Measurements from ENCODE around the gene ITGA2. TPM values are rescaled to one million over a fixed set of nuclear protein-coding genes. Genes with fewer than 3 reads are reported as not detected.

Gene ITGA2
- total RNA-seq, 1 experiment from 2014 or later: 36.6 TPM

- Histone ChIP-seq H3K36me3 (ENCODE audit: control insufficient read depth in 1 of 2, insufficient read depth in 2 of 2, low read length in 2 of 2) (peaks cover 0 to 8% of the 10 kb centered on the region in 2 experiments; a peak in 1 of 4 replicates), H3K27ac (ENCODE audit: low read depth, low read length) (peak overlapping the region; percentile 82), H3K9me3 (ENCODE audit: control insufficient read depth in 1 of 2, insufficient read depth in 1 of 2, low read depth in 1 of 2, low read length in 2 of 2) (no peaks in the 10 kb centered on the region), H2AFZ (ENCODE audit: low read depth, low read length, poor library complexity, severe bottlenecking) (no peak overlapping the region), H4K20me1 (ENCODE audit: insufficient read depth) (no peaks in the 10 kb centered on the region), H3K4me3 (replicated peaks in 1 of 2; ENCODE audit: low read depth in 1 of 2, low read length in 2 of 2) (peak overlapping the region; percentile 84 to 87), H3K9ac (ENCODE audit: low read length) (peak overlapping the region; percentile 69), H3K4me2 (ENCODE audit: low read length) (peak overlapping the region; percentile 92), H3K9me2 (ENCODE audit: insufficient read depth) (no peaks in the 10 kb centered on the region), H3K4me1 (ENCODE audit: control insufficient read depth in 1 of 2, insufficient read depth in 2 of 2, low read length in 2 of 2) (peaks cover 35 to 64% of the 10 kb centered on the region in 2 experiments), H3K27me3 (ENCODE audit: insufficient read depth, low read length) (no peaks in the 10 kb centered on the region), H3K79me2 (ENCODE audit: insufficient read depth, low read length) (peaks cover 29% of the 10 kb centered on the region)
- no TSS peak for BruUV-seq (replicated peaks)
- ATAC-seq (peak; percentile 59), DNase-seq (ENCODE audit: low read depth, low spot score) (peak; percentile 93)
- POLR2A ChIA-PET: interaction anchor here (0.9 to 1.7 kb wide), 6 partner anchors 11 to 48 kb away, joined by 3 to 6 read pairs (median 4); no protein-coding TSS in a partner anchor
- RAD21 ChIA-PET (ENCODE audit: low non-redundant PET in 1 of 2, low total read pairs in 2 of 2, uncharacterized antibody in 2 of 2, unreplicated experiment in 2 of 2): interaction anchor here in 1 of 2 experiments (0.8 to 1.4 kb wide), 2 partner anchors 39 to 40 kb away, joined by 4 to 5 read pairs; no protein-coding TSS in a partner anchor
- CTCF ChIA-PET: interaction anchor here (0.8 to 1.4 kb wide), 4 partner anchors 11 to 106 kb away, joined by 3 to 10 read pairs (median 4); no protein-coding TSS in a partner anchor
- intact Hi-C loops (cut with micrococcal nuclease): loop anchor here (1.0 to 2.0 kb wide), 2 partner anchors 47 to 188 kb away; no protein-coding TSS in a partner anchor
- TF ChIP-seq, protein P1, sequence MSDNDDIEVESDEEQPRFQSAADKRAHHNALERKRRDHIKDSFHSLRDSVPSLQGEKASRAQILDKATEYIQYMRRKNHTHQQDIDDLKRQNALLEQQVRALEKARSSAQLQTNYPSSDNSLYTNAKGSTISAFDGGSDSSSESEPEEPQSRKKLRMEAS (IDR thresholded peaks at IDR 0.05): peak; percentile 63; the same call in 1 of the 2 replicates
- TF ChIP-seq YY1 (IDR thresholded peaks at IDR 0.05; ENCODE audit: extremely low read depth, insufficient replicate concordance, low read depth, low read length) (peak; percentile 3), SIN3A (IDR thresholded peaks at IDR 0.05; ENCODE audit: low read depth) (peak; percentile 96), EZH2 (IDR thresholded peaks at IDR 0.05) (no peak), CTCF (IDR thresholded peaks at IDR 0.05 in 2 of 3, conservative IDR thresholded peaks at IDR 0.05 in 1 of 3; ENCODE audit: borderline replicate concordance in 1 of 3, insufficient read depth in 1 of 3, low read depth in 2 of 3, low read length in 2 of 3) (no peak), TCF7L2 (IDR thresholded peaks at IDR 0.05; ENCODE audit: borderline replicate concordance, extremely low read depth, insufficient read depth, insufficient read length) (peak; percentile 88), ATF3 (IDR thresholded peaks at IDR 0.05) (0 out of 2 replicates have a peak, but pooled peaks have one; percentile 56), SP1 (IDR thresholded peaks at IDR 0.05; ENCODE audit: low read depth) (peak; percentile 89), POLR2A (IDR thresholded peaks at IDR 0.05; ENCODE audit: borderline replicate concordance, extremely low read depth, insufficient read depth, insufficient read length) (no peak), POLR2AphosphoS5 (IDR thresholded peaks at IDR 0.05; ENCODE audit: low read depth, low read length) (peak; percentile 47; the same call in 1 of the 2 replicates), JUND (IDR thresholded peaks at IDR 0.05) (peak; percentile 95), SRF (IDR thresholded peaks at IDR 0.05; ENCODE audit: low read depth) (no peak), REST (IDR thresholded peaks at IDR 0.05; ENCODE audit: low read depth) (no peak), EGR1 (IDR thresholded peaks at IDR 0.05; ENCODE audit: low read depth) (no peak), RAD21 (IDR thresholded peaks at IDR 0.05; ENCODE audit: low read depth) (no peak; the same call in none of the 2 replicates), CEBPB (IDR thresholded peaks at IDR 0.05; ENCODE audit: low read depth) (peak; percentile 84), ELF1 (IDR thresholded peaks at IDR 0.05; ENCODE audit: borderline replicate concordance, low read depth) (0 out of 2 replicates have a peak, but pooled peaks have one; percentile 29)
- TF ChIP-seq, protein P2, sequence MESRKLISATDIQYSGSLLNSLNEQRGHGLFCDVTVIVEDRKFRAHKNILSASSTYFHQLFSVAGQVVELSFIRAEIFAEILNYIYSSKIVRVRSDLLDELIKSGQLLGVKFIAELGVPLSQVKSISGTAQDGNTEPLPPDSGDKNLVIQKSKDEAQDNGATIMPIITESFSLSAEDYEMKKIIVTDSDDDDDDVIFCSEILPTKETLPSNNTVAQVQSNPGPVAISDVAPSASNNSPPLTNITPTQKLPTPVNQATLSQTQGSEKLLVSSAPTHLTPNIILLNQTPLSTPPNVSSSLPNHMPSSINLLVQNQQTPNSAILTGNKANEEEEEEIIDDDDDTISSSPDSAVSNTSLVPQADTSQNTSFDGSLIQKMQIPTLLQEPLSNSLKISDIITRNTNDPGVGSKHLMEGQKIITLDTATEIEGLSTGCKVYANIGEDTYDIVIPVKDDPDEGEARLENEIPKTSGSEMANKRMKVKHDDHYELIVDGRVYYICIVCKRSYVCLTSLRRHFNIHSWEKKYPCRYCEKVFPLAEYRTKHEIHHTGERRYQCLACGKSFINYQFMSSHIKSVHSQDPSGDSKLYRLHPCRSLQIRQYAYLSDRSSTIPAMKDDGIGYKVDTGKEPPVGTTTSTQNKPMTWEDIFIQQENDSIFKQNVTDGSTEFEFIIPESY (IDR thresholded peaks at IDR 0.05; ENCODE audit: extremely low read depth, insufficient replicate concordance, low read length): no peak
Measured at GRCh38 chr5:52987711-52988331, 1.3 kb upstream of the ITGA2 start.
